ENCODE results near the gene MLKL.

- TF ChIP-seq CTCF (optimal IDR thresholded peaks at IDR 0.05 in 1 of 3, IDR thresholded peaks at IDR 0.05 in 1 of 3, conservative IDR thresholded peaks at IDR 0.05 in 1 of 3; ENCODE audit: extremely low read depth in 1 of 3, insufficient read depth in 2 of 3, low read length in 3 of 3) (no peak), EZH2 (IDR thresholded peaks at IDR 0.05; ENCODE audit: low read length) (no peak)
These were observed 58.7 kb downstream of the MLKL start for GRCh38 chr16:74641969-74642368.

All from keratinocyte (primary cell).